ENCODE results near the gene ZNF613. TPM values are rescaled to one million over a fixed set of nuclear protein-coding genes. Genes with fewer than 3 reads are reported as not detected.
"Not testable (repeated sequence)": the region's sequence is repeated elsewhere in the genome, so short reads cannot be mapped to it uniquely, and the experiment has no call there.

Gene ZNF613
- total RNA-seq, 3 donors from 2014 or later (not counting 1 experiment from before 2014, with no cell fraction given): 1.8 to 3.9 (median 2.5) TPM

- peaks cover 83% of the 10 kb centered on the region for H3K9me3 ChIP-seq (ENCODE audit: control insufficient read depth, insufficient read depth, low read length)
- H3K4me3 ChIP-seq (ENCODE audit: low read length): no peak overlapping the region
- WGBS (ENCODE audit: insufficient coverage): 99% methylated on average over 3 of the region's 4 CpGs
- H3K9me3 Mint-ChIP-seq: peaks cover 16 to 35% of the 10 kb centered on the region in 2 donors
- intact Hi-C loops (cut with micrococcal nuclease): no loop called here
- no peak overlapping the region for H3K27ac ChIP-seq (ENCODE audit: low read length)
- ATAC-seq (no peak), DNase-seq (peak in 1 of 2 donors; percentile 50)
- no peak overlapping the region for H3K4me3 Mint-ChIP-seq
- no peak overlapping the region for H3K27ac Mint-ChIP-seq
- H3K36me3 Mint-ChIP-seq: peaks cover 72% of the 10 kb centered on the region
- no peaks in the 10 kb centered on the region for H3K27me3 ChIP-seq (ENCODE audit: control insufficient read depth, insufficient read depth, low read length)
- H3K4me1 ChIP-seq (ENCODE audit: control insufficient read depth, insufficient read depth, low read length): no peaks in the 10 kb centered on the region
- peaks cover 74% of the 10 kb centered on the region for H3K36me3 ChIP-seq (ENCODE audit: control insufficient read depth, insufficient read depth, low read length)
- no peak for TF ChIP-seq CTCF (IDR thresholded peaks at IDR 0.05)
- H3K4me1 Mint-ChIP-seq: peaks cover 0 to 6% of the 10 kb centered on the region in 2 donors
- H3K27me3 Mint-ChIP-seq (ENCODE audit: low read depth in 2 of 2): no peaks in the 10 kb centered on the region
Measured at GRCh38 chr19:51971624-51972023, 44.4 kb downstream of the ZNF613 start.

GRCh38 chr19:51975787-51976186, 48.5 kb downstream of the ZNF613 start:
- H3K4me3 Mint-ChIP-seq; DNase-seq; H3K4me3 ChIP-seq (ENCODE audit: low read length); H3K4me1 ChIP-seq (ENCODE audit: control insufficient read depth, insufficient read depth, low read length); H3K27ac Mint-ChIP-seq; H3K4me1 Mint-ChIP-seq; H3K27me3 Mint-ChIP-seq (ENCODE audit: low read depth in 2 of 2); H3K27ac ChIP-seq (ENCODE audit: low read length); ATAC-seq; intact Hi-C loops (cut with micrococcal nuclease); H3K27me3 ChIP-seq (ENCODE audit: control insufficient read depth, insufficient read depth, low read length): not testable (repeated sequence)
- Mint-ChIP-seq H3K9me3 (peaks cover 12 to 25% of the 10 kb centered on the region in 2 donors), H3K36me3 (peaks cover 67% of the 10 kb centered on the region)
- H3K36me3 ChIP-seq (ENCODE audit: control insufficient read depth, insufficient read depth, low read length): peaks cover 49% of the 10 kb centered on the region
- H3K9me3 ChIP-seq (ENCODE audit: control insufficient read depth, insufficient read depth, low read length): peaks cover 83% of the 10 kb centered on the region
- 97% methylated on average over 17 of the region's 17 CpGs for WGBS (ENCODE audit: insufficient coverage)

- H3K4me1 ChIP-seq (ENCODE audit: control insufficient read depth, insufficient read depth, low read length): no peaks in the 10 kb centered on the region
- TF ChIP-seq CTCF (IDR thresholded peaks at IDR 0.05): no peak
- H3K4me3 ChIP-seq (ENCODE audit: low read length): no peak overlapping the region
- H3K9me3 Mint-ChIP-seq: peaks cover 12 to 27% of the 10 kb centered on the region in 2 donors
- ATAC-seq (no peak), DNase-seq (no peak)
- H3K4me1 Mint-ChIP-seq: peaks cover 5 to 10% of the 10 kb centered on the region in 2 donors
- H3K36me3 ChIP-seq (ENCODE audit: control insufficient read depth, insufficient read depth, low read length): peaks cover 43% of the 10 kb centered on the region
- no peaks in the 10 kb centered on the region for H3K27me3 Mint-ChIP-seq (ENCODE audit: low read depth in 2 of 2)
- peaks cover 79% of the 10 kb centered on the region for H3K9me3 ChIP-seq (ENCODE audit: control insufficient read depth, insufficient read depth, low read length)
- no peak overlapping the region for H3K27ac ChIP-seq (ENCODE audit: low read length)
- no peaks in the 10 kb centered on the region for H3K27me3 ChIP-seq (ENCODE audit: control insufficient read depth, insufficient read depth, low read length)
- no peak overlapping the region for H3K4me3 Mint-ChIP-seq
- intact Hi-C loops (cut with micrococcal nuclease): no loop called here
- WGBS (ENCODE audit: insufficient coverage): 100% methylated on average over 3 of the region's 3 CpGs
- H3K36me3 Mint-ChIP-seq: peaks cover 64% of the 10 kb centered on the region
- H3K27ac Mint-ChIP-seq: no peak overlapping the region
Measured at GRCh38 chr19:51976852-51977251, 49.6 kb downstream of the ZNF613 start.

GRCh38 chr19:51977346-51977745, 50.1 kb downstream of the ZNF613 start:
- DNase-seq (no peak), ATAC-seq (no peak)
- Histone ChIP-seq H3K27ac (ENCODE audit: low read length) (no peak overlapping the region), H3K4me3 (ENCODE audit: low read length) (no peak overlapping the region), H3K9me3 (ENCODE audit: control insufficient read depth, insufficient read depth, low read length) (peaks cover 76% of the 10 kb centered on the region), H3K36me3 (ENCODE audit: control insufficient read depth, insufficient read depth, low read length) (peaks cover 39% of the 10 kb centered on the region), H3K4me1 (ENCODE audit: control insufficient read depth, insufficient read depth, low read length) (no peaks in the 10 kb centered on the region), H3K27me3 (ENCODE audit: control insufficient read depth, insufficient read depth, low read length) (no peaks in the 10 kb centered on the region)
- 92% methylated on average over 7 of the region's 7 CpGs for WGBS (ENCODE audit: insufficient coverage)
- peaks cover 62% of the 10 kb centered on the region for H3K36me3 Mint-ChIP-seq
- H3K4me3 Mint-ChIP-seq: no peak overlapping the region
- peaks cover 5 to 10% of the 10 kb centered on the region in 2 donors for H3K4me1 Mint-ChIP-seq
- peaks cover 12 to 24% of the 10 kb centered on the region in 2 donors for H3K9me3 Mint-ChIP-seq
- no peaks in the 10 kb centered on the region for H3K27me3 Mint-ChIP-seq (ENCODE audit: low read depth in 2 of 2)
- no peak for TF ChIP-seq CTCF (IDR thresholded peaks at IDR 0.05)
- no peak overlapping the region for H3K27ac Mint-ChIP-seq
- intact Hi-C loops (cut with micrococcal nuclease): no loop called here

Measured in natural killer cell (primary cell).